Esophagus (tissue), 2 donors: ENCODE data around the gene CBX7. TPM values are rescaled to one million over a fixed set of nuclear protein-coding genes. Genes with fewer than 3 reads are reported as not detected.

ENCODE experiments used
- H3K27ac ChIP-seq, 2 donors: one replicate each; pipeline ENCODE4 v1.5.1; 2013; ENCODE audit warnings: low read depth in 2 of 2, mild to moderate bottlenecking in 2 of 2, inconsistent platforms in 1 of 2, low read length in 1 of 2, moderate library complexity in 1 of 2
- H3K27me3 ChIP-seq, 2 donors: one replicate each; pipeline ENCODE4 v1.6.1; 2013; ENCODE audit warnings: low read length in 2 of 2, control low read depth in 1 of 2, mild to moderate bottlenecking in 1 of 2; ENCODE audit not compliant: insufficient read depth in 2 of 2, control insufficient read depth in 1 of 2
- H3K36me3 ChIP-seq, 2 donors: one replicate each; pipeline ENCODE4 v1.6.1; 2013; ENCODE audit warnings: low read length in 1 of 2; ENCODE audit not compliant: control insufficient read depth in 2 of 2, insufficient read depth in 2 of 2
- H3K4me1 ChIP-seq, 2 donors: one replicate each; pipeline ENCODE4 v1.6.1; 2013; ENCODE audit warnings: low read length in 1 of 2; ENCODE audit not compliant: control insufficient read depth in 2 of 2, insufficient read depth in 2 of 2
- H3K4me3 ChIP-seq, 2 donors: one replicate each; pipeline ENCODE4 v1.5.1; 2013; ENCODE audit warnings: low read length in 2 of 2, mild to moderate bottlenecking in 2 of 2, low read depth in 1 of 2, moderate library complexity in 1 of 2
- H3K9me3 ChIP-seq, 2 donors: one replicate each; pipeline ENCODE4 v1.6.1; 2013; ENCODE audit warnings: mild to moderate bottlenecking in 2 of 2, low read depth in 1 of 2, low read length in 1 of 2, moderate library complexity in 1 of 2; ENCODE audit not compliant: control insufficient read depth in 2 of 2, insufficient read depth in 1 of 2
- WGBS, 2 donors: extraction: QIAGEN DNeasy Blood & Tissue Kit; methylation state at CpG; one replicate each; pipeline ENCODE4 v1.1.7; 2013; 5-methylcytosine and 5-hydroxymethylcytosine counted together
- polyA plus RNA-seq, 2 donors: library from polyadenylated mRNA; stranded (reverse); fragments of 200-250 nt; gene quantifications; one replicate each; pipeline ENCODE4 v1.2.3, GENCODE V29; 2013
- donor health status: healthy with polysubstance abuse.
- donor health status: Bipolar disorder and iron deficiency.

The CBX7 gene
- polyA plus RNA-seq, 2 donors: 12.2 to 19.1 TPM

DNA sequence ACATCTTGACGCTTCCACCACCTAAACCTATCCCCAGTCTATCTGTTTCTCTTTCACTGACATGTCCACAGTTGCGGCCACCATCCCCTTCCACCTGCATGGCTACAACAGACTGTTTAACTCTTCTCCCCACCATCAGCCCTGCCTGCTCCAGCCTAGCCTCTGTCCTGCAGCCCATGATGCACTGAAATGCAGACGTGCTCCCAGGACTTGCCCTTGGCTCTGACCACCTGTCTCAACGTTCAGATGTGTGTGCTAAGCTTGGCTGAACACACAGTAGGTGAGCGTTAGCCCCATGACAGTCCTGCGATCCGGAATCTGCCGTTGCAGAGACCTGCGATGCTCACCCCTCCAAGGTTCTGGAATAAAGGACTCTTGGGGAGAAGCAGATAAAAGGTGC lies 22.7 kb downstream of the CBX7 start:
- Histone ChIP-seq H3K27ac (no peak overlapping the region), H3K36me3 (peaks cover 6 to 8% of the 10 kb centered on the region in 2 donors), H3K4me3 (no peak overlapping the region), H3K27me3 (no peaks in the 10 kb centered on the region), H3K4me1 (peaks cover under 1 to 5% of the 10 kb centered on the region in 2 donors), H3K9me3 (no peaks in the 10 kb centered on the region)
- WGBS, 2 donors: 90 to 93% methylated on average over 9 of the region's 9 CpGs

DNA sequence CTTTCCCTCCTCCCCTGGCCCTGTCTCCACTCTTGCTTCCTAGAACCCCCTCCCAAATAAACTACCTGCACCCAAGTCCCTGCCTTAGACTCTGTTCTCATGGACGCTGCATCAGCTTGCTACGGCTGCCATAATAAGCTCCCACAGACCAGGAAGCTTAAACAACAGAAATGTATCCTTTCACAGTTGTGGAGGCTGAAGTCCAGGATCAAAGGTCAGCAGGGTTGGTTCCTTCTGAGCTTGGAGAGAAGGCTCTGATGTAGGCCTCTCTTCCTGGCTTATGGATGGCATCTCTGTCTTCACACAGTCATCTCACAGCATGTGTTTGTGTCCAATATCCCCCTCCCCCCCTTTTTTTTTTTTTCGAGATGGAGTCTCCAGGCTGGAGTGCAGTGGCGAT lies 23.4 kb downstream of the CBX7 start:
- Histone ChIP-seq H3K9me3 (no peaks in the 10 kb centered on the region), H3K27me3 (no peaks in the 10 kb centered on the region), H3K4me1 (no peaks in the 10 kb centered on the region), H3K36me3 (peaks cover 6 to 7% of the 10 kb centered on the region in 2 donors), H3K4me3 (no peak overlapping the region), H3K27ac (no peak overlapping the region)
- WGBS, 2 donors: 73 to 91% methylated on average over 4 of the region's 4 CpGs

DNA sequence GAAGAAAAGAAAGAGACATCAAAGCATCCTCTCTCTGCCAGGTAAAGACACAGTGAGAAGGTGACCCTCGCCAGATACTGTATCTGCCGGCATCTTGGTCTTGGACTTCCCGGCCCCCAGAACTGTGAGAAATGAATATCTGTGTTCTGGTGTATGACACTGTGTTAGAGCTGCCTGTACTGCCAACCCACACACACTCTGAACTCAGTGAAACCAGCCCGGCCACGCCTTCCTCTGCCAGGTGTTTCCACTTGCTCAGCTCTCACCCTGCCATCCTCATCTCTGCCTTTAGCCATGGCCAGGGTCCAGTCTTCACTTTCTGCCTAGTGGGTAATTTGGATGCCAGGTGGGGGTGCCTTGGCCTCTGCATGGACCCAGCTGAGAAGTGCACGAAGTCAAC lies 24.0 kb downstream of the CBX7 start:
- 78 to 83% methylated on average over 6 of the region's 6 CpGs for WGBS, 2 donors
- no peaks in the 10 kb centered on the region for H3K27me3 ChIP-seq
- no peak overlapping the region for H3K4me3 ChIP-seq
- H3K36me3 ChIP-seq: peaks cover 3 to 6% of the 10 kb centered on the region in 2 donors
- H3K9me3 ChIP-seq: no peaks in the 10 kb centered on the region
- no peak overlapping the region for H3K27ac ChIP-seq
- no peaks in the 10 kb centered on the region for H3K4me1 ChIP-seq

DNA sequence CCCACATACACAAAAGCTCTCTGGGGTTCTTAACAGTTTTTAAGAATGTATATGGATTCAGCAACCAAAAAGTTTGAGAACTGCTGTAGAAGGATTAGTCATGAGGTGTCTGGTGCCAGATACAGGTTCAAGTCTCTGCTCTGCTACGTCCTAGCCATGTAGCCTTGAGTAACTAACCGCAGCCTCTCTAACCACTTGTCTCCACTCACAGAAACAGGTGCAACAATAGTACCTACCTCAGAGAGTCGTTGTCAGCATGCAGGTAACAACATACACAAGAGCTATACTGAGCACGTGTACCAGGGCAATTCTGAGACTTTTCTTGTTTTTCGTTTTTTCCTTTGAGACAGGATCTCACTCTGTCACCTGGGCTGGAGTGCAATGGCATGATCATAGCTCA lies 26.9 kb downstream of the CBX7 start:
- no peaks in the 10 kb centered on the region for H3K9me3 ChIP-seq

DNA sequence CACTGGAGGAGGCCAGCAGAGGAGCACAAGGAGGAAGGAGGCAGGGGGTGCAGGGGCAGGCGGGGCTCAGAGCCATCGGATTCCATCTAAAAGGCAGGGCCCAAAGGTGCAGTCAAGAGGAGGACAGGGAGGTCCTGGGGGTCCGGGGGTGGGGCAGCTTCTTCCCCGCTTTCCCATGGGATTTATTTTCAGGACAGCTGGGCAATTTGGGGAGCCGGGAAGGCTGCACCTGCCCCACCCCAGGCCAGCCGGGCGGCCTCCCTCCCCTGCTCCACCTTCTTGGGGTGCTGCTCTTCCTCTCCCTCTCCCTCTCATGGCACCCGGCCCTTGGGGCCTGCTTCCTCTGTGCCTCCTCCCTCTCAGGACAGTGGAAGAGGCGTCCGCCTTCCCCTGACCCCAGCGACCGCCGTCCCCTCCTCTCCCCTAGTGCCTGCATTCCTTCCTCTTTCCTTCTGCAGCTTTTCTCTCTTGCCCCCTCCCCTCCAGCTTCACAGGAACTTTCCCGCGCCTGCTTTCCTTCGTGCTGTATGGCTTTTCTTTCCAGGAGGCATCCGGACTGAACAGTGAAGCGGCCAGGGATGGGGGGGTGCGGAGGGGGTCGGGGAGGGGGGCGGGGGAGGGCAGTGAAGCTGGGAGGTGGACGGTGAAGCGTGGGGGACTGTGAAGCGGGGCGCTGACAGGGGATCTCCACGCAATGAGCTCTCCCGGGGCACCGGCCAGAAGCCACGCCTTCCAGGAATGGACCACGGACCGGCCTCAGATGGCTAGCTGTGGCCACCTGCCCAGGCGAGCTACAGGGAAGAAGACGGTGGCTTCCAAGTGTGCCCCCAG lies 28.5 kb downstream of the CBX7 start:
- Histone ChIP-seq H3K27me3 (no peaks in the 10 kb centered on the region), H3K36me3 (no peaks in the 10 kb centered on the region), H3K9me3 (no peaks in the 10 kb centered on the region), H3K27ac (no peak overlapping the region), H3K4me1 (peaks cover 0 to 2% of the 10 kb centered on the region in 2 donors), H3K4me3 (no peak overlapping the region)
- 32 to 41% methylated on average over 31 to 33 of the region's 33 CpGs for WGBS, 2 donors

More for the DNA sequence above, 26.9 kb downstream of the CBX7 start:
- no peaks in the 10 kb centered on the region for H3K27me3 ChIP-seq
- H3K36me3 ChIP-seq: no peaks in the 10 kb centered on the region
- H3K27ac ChIP-seq: no peak overlapping the region
- 84 to 88% methylated on average over 5 of the region's 5 CpGs for WGBS, 2 donors
- H3K4me1 ChIP-seq: peaks cover 0 to 2% of the 10 kb centered on the region in 2 donors
- no peak overlapping the region for H3K4me3 ChIP-seq

DNA sequence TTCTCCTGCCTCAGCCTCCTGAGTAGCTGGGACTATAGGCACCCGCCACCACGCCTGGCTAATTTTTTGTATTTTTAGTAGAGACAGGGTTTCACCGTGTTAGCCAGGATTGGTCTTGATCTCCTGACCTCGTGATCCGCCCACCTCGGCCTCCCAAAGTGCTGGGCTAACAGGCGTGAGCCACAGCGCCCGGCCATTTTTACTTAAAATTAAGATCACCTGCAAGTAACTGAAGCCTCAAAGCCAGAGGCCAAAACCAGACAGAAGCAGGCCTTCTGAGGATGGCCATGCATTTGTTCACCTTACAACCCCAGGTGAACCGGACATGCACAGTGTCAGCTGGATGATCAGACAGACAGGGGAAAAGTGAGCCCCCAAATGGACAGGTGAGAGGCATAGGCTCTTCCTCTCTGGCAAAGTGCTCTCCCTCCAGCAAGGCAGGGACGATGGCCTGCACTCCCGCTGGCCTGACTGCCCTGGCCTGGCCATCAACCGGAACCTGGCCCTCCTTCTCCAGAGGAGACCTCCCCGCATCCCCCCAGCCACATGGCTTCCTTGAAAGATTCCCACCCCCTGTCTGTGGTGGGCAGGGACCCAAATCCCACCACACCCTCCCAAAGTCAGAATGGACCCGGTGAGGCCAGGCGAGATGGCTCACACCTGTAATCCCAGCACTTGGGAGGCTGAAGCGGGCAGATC lies 29.6 kb downstream of the CBX7 start:
- WGBS, 2 donors: 92 to 94% methylated on average over 17 of the region's 17 CpGs
- no peak overlapping the region for H3K4me3 ChIP-seq
- H3K27ac ChIP-seq: no peak overlapping the region
- no peaks in the 10 kb centered on the region for H3K36me3 ChIP-seq
- no peaks in the 10 kb centered on the region for H3K9me3 ChIP-seq
- peaks cover 0 to 2% of the 10 kb centered on the region in 2 donors for H3K4me1 ChIP-seq
- H3K27me3 ChIP-seq: no peaks in the 10 kb centered on the region

DNA sequence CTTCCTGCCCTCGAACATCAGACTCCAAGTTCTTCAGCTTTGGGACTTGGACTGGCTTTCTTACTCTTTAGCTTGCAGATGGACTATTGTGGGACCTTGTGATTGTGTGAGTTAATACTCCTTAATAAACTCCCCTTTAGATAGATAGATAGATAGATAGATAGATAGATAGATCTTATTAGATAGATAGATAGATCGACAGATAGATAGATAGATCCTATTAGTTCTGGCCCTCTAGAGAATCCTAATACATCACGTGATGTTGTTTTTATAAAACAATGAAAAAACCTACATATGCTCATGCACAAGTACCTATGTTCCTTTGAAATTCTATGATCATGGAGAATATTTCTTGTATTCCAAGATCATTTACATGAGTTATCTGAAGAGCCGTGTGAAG lies 31.5 kb downstream of the CBX7 start:
- Histone ChIP-seq H3K27me3 (no peaks in the 10 kb centered on the region), H3K9me3 (no peaks in the 10 kb centered on the region), H3K36me3 (no peaks in the 10 kb centered on the region), H3K27ac (no peak overlapping the region), H3K4me1 (peaks cover 0 to 2% of the 10 kb centered on the region in 2 donors), H3K4me3 (no peak overlapping the region)
- WGBS, 2 donors: 77 to 92% methylated on average over 4 of the region's 4 CpGs

DNA sequence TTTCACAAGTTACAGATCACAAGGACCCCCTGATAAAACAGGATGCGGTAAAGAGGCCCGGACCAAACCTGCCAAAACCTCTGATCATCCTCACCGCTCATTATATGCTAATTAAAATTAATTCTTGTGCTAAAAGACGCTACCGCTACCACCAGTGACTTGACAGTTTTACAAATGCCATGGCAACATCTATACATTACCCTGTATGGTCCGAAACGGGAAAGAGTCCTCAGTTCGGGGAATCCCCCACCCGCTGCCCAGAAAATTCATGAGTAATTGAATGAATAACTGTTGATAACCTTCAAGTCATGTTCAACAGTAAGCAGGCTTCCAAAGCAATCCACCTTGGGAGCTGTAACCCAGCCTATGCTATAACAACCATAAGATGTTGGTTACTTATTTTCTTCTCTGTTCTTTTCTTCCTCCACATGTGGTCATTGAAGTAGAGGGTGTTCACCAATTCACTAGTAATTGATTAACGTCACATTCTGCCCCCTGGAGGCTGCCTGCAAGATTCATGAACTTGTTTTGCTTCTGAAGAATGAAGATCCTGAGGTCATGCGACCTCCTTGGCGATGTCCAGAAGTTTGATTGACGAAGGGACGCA lies 34.8 kb downstream of the CBX7 start:
- Histone ChIP-seq H3K27me3 (no peaks in the 10 kb centered on the region), H3K4me1 (no peaks in the 10 kb centered on the region), H3K4me3 (no peak overlapping the region), H3K36me3 (no peaks in the 10 kb centered on the region), H3K9me3 (no peaks in the 10 kb centered on the region), H3K27ac (no peak overlapping the region)
- 42 to 49% methylated on average over 14 of the region's 14 CpGs for WGBS, 2 donors

DNA sequence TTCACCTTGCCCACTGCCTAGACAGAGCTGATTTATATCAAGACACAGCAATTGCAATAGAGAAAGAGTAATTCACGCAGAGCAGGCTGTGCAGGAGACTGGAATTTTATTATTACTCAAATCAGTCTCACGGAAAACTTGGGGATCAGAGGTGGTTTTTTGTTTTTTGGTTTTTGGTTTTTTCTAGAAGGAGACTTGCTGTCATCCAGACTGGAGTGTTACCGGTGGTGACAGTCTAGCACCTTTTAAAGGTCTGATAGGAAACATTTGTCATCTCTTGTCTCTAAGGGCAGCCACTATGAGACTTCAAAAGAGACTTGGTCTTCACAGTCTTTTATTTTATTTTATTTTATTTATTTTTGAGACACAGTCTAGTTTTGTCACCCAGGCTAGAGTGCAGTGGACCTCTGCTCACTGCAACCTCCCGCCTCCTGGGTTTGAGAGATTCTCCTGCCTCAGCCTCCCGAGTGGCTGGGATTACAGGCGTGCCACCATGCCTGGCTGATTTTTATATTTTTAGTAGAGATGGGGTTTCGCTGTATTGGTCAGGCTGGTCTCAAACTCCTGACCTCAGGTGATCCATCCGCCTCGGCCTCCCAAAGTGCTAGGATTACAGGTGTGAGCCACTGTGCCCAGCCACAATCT lies 36.4 kb downstream of the CBX7 start:
- H3K36me3 ChIP-seq: no peaks in the 10 kb centered on the region
- H3K9me3 ChIP-seq: no peaks in the 10 kb centered on the region
- H3K4me3 ChIP-seq: no peak overlapping the region
- 75 to 84% methylated on average over 9 of the region's 9 CpGs for WGBS, 2 donors
- H3K27ac ChIP-seq: no peak overlapping the region
- H3K27me3 ChIP-seq: no peaks in the 10 kb centered on the region
- H3K4me1 ChIP-seq: no peaks in the 10 kb centered on the region
